ENCODE results near the gene SRPRB. TPM values are rescaled to one million over a fixed set of nuclear protein-coding genes. Genes with fewer than 3 reads are reported as not detected.

The SRPRB gene
- total RNA-seq, 2 donors from 2014 or later: 16.4 to 24.8 TPM

- no peak for DNase-seq (ENCODE audit: low spot score)
- H3K9me3 ChIP-seq: no peaks in the 10 kb centered on the region
- H3K4me3 ChIP-seq: no peak overlapping the region
- H3K36me3 ChIP-seq: no peaks in the 10 kb centered on the region
- H3K27me3 ChIP-seq: no peaks in the 10 kb centered on the region
- no peak for TF ChIP-seq CTCF (IDR thresholded peaks at IDR 0.05)
- peaks cover 0 to 8% of the 10 kb centered on the region in 2 donors for H3K4me1 ChIP-seq
- no peak overlapping the region for H3K27ac ChIP-seq
These were observed 35.6 kb downstream of the SRPRB start for GRCh38 chr3:133841196-133841595.

GRCh38 chr3:133842158-133842557, 36.5 kb downstream of the SRPRB start:
- Histone ChIP-seq H3K36me3 (no peaks in the 10 kb centered on the region), H3K4me3 (no peak overlapping the region), H3K27ac (no peak overlapping the region), H3K4me1 (peaks cover 0 to 8% of the 10 kb centered on the region in 2 donors), H3K9me3 (no peaks in the 10 kb centered on the region), H3K27me3 (no peaks in the 10 kb centered on the region)
- no peak for TF ChIP-seq CTCF (IDR thresholded peaks at IDR 0.05)
- DNase-seq (ENCODE audit: low spot score): no peak

- H3K9me3 ChIP-seq: no peaks in the 10 kb centered on the region
- H3K27me3 ChIP-seq: no peaks in the 10 kb centered on the region
- peak overlapping the region in 1 of 2 donors; percentile 35 for H3K27ac ChIP-seq
- DNase-seq (ENCODE audit: low spot score): no peak
- no peaks in the 10 kb centered on the region for H3K36me3 ChIP-seq
- TF ChIP-seq CTCF (IDR thresholded peaks at IDR 0.05): no peak
- no peak overlapping the region for H3K4me3 ChIP-seq
- H3K4me1 ChIP-seq: peaks cover 0 to 8% of the 10 kb centered on the region in 2 donors
These were observed 38.0 kb downstream of the SRPRB start for GRCh38 chr3:133843634-133844033.

- DNase-seq (ENCODE audit: low spot score): no peak
- no peak for TF ChIP-seq CTCF (IDR thresholded peaks at IDR 0.05)
- H3K27me3 ChIP-seq: no peaks in the 10 kb centered on the region
- no peak overlapping the region for H3K27ac ChIP-seq
- no peaks in the 10 kb centered on the region for H3K9me3 ChIP-seq
- H3K4me3 ChIP-seq: no peak overlapping the region
- no peaks in the 10 kb centered on the region for H3K36me3 ChIP-seq
- peaks cover 0 to 8% of the 10 kb centered on the region in 2 donors for H3K4me1 ChIP-seq
These were observed 39.5 kb downstream of the SRPRB start for GRCh38 chr3:133845127-133845526.

GRCh38 chr3:133849346-133849745, 43.7 kb downstream of the SRPRB start:
- H3K27me3 ChIP-seq: no peaks in the 10 kb centered on the region
- no peak for TF ChIP-seq CTCF (IDR thresholded peaks at IDR 0.05)
- DNase-seq (ENCODE audit: low spot score): no peak

GRCh38 chr3:133850034-133850433, 44.4 kb downstream of the SRPRB start:
- Histone ChIP-seq H3K9me3 (no peaks in the 10 kb centered on the region), H3K27ac (no peak overlapping the region), H3K4me1 (peaks cover 0 to 19% of the 10 kb centered on the region in 2 donors), H3K27me3 (no peaks in the 10 kb centered on the region), H3K4me3 (no peak overlapping the region), H3K36me3 (no peaks in the 10 kb centered on the region)
- no peak for DNase-seq (ENCODE audit: low spot score)
- no peak for TF ChIP-seq CTCF (IDR thresholded peaks at IDR 0.05)

More at GRCh38 chr3:133849346-133849745, 43.7 kb downstream of the SRPRB start:
- peaks cover 0 to 14% of the 10 kb centered on the region in 2 donors for H3K4me1 ChIP-seq
- no peak overlapping the region for H3K27ac ChIP-seq
- no peak overlapping the region for H3K4me3 ChIP-seq
- no peaks in the 10 kb centered on the region for H3K9me3 ChIP-seq
- H3K36me3 ChIP-seq: no peaks in the 10 kb centered on the region

Measured in right atrium auricular region (tissue), 2 donors.